Measurements from ENCODE around the gene MAP1LC3A. TPM values are rescaled to one million over a fixed set of nuclear protein-coding genes. Genes with fewer than 3 reads are reported as not detected.
A peak's percentile ranks its signal among the peaks of the same experiment; 100 is the strongest.

Gene MAP1LC3A
- total RNA-seq, 1 experiment from 2014 or later = 0.37 TPM

- in situ Hi-C loops (cut with HindIII; ENCODE audit: low sequenced_read_pairs) = no loop called here
- DNase-seq (ENCODE audit: low spot score) = no peak
Observed at GRCh38 chr20:34569598-34569997, 11.1 kb downstream of the MAP1LC3A start.

GRCh38 chr20:34570859-34571306 is 12.4 kb downstream of the MAP1LC3A start:
- no peak for DNase-seq (ENCODE audit: low spot score)
- in situ Hi-C loops (cut with HindIII; ENCODE audit: low sequenced_read_pairs) = no loop called here

- DNase-seq (ENCODE audit: low spot score) = no peak
- in situ Hi-C loops (cut with HindIII; ENCODE audit: low sequenced_read_pairs) = no loop called here
Observed at GRCh38 chr20:34571753-34572152, 13.2 kb downstream of the MAP1LC3A start.

DNA sequence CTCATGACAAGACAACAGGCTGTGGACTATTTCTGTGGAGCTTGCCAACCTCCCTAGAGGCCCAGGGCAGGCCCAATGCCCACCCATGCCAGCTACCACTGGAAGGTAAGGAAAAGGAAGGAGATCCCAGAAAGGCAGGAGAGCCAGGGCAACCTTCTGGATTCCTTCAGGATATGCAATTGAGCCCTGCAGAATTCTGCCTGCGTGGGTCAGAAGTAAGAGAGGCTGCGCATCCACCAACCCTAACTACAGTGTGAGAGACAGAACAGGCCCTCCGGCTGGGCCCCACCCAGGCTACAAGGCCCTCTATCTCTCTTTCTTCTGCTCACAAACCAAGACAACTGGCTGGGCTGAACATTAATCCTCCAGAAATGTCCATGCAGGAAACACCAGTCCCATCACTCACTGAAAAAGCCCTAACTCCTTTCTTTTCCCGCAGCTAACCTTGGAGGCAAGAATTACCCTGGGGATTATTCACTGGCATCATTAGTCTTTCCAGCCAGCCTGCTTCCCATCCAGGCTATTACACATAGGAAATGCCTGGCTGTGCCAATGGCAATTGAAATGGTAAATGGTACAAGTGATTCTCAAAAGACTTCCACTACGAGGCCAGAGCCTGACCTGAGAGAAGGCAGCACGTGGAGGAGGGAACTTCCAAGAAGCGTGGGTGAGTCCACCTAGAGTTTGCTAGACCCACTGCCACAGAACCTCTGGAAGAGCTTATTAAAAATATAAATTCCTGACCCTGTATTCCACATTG is 15.2 kb downstream of the MAP1LC3A start:
- no peak for DNase-seq (ENCODE audit: low spot score)
- in situ Hi-C loops (cut with HindIII; ENCODE audit: low sequenced_read_pairs) = no loop called here

DNA sequence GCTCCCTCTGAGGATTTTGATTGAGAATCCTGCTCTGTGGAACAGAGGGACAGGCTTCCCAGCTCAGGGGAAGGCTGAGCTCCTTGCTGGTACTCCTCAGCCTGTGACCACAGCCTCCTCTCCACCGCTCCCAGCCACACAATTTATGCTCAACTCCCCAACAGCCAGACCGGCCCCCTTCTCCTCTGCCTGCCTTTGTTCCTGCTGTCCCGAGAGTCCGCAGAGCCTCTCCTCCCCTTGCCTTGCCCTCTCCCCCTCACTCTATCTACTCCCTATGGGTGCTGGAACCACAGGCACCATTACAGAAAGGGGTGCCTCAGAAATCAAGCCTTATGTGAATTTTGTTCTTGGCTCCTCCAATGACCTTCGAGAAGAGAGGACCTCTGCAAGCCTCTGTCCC is 15.9 kb downstream of the MAP1LC3A start:
- in situ Hi-C loops (cut with HindIII; ENCODE audit: low sequenced_read_pairs) = no loop called here
- no peak for DNase-seq (ENCODE audit: low spot score)

DNA sequence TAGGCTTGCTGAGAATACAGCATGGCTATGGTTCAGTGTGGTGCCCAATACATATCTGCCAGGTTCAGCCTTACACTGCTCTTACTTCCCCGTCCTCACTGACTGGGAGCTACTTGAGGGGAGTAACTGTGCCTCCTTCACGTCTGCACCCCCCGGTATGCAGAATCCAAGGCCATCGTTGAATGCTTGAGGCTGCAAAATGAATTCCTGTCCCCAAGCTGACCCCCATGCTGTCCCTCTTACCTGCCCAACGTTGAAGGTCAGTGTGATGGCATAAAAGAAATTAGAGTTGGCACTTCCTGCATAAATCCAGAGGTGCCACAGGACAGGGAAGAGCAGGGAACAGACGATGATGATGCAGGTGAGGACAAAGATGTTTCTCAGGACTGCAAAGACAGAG is 16.3 kb downstream of the MAP1LC3A start:
- in situ Hi-C loops (cut with HindIII; ENCODE audit: low sequenced_read_pairs) = no loop called here
- DNase-seq (ENCODE audit: low spot score) = no peak

DNA sequence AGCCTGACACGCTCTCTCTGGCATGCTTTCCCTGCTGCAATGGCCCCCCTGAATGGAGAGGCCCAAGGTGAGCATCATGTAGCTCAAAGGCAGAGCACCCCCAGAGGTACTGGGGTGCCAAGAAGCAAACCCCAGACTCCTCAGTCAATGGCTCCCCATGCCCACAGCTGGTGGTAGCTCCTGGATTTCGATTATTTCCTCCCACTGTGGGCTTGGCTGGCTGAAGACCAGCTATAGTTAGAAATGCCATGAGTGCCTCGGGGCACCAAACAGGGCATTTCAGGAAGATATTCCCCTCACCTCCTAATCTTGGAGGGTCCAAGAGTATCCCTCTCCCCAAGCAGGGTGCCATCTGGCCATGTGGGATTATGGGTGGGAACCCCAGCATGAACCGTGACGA is 16.8 kb downstream of the MAP1LC3A start:
- in situ Hi-C loops (cut with HindIII; ENCODE audit: low sequenced_read_pairs) = no loop called here
- no peak for DNase-seq (ENCODE audit: low spot score)

DNA sequence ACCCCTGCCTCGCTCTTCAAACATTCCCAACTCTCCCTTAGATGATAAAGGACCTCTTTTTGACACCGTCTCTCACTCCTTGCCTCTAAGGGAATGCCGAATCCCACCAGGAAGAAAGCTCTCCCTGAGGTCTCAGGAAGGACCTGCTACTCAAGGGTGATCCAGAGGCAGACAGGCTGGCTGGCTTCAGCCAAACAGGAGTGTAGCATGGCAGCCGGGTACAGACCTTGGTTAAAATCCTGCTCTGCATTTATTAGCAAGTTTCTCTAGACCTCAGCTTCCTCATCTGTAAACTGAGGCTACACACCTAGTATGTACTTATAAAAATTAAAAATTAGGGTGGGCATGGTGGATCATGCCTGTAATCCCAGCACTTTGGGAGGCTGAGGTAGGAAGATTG is 17.2 kb downstream of the MAP1LC3A start:
- in situ Hi-C loops (cut with HindIII; ENCODE audit: low sequenced_read_pairs) = no loop called here
- DNase-seq (ENCODE audit: low spot score) = no peak

GRCh38 chr20:34577061-34577460 is 18.5 kb downstream of the MAP1LC3A start:
- in situ Hi-C loops (cut with HindIII; ENCODE audit: low sequenced_read_pairs) = no loop called here
- no peak for DNase-seq (ENCODE audit: low spot score)

GRCh38 chr20:34578025-34578424 is 19.5 kb downstream of the MAP1LC3A start:
- DNase-seq (ENCODE audit: low spot score) = no peak
- in situ Hi-C loops (cut with HindIII; ENCODE audit: low sequenced_read_pairs) = no loop called here

GRCh38 chr20:34578521-34578920 is 20.0 kb downstream of the MAP1LC3A start:
- in situ Hi-C loops (cut with HindIII; ENCODE audit: low sequenced_read_pairs) = no loop called here
- DNase-seq (ENCODE audit: low spot score) = peak; percentile 89

GRCh38 chr20:34579191-34579978 is 20.9 kb downstream of the MAP1LC3A start:
- peak; percentile 95 for DNase-seq (ENCODE audit: low spot score)
- in situ Hi-C loops (cut with HindIII; ENCODE audit: low sequenced_read_pairs) = no loop called here

DNA sequence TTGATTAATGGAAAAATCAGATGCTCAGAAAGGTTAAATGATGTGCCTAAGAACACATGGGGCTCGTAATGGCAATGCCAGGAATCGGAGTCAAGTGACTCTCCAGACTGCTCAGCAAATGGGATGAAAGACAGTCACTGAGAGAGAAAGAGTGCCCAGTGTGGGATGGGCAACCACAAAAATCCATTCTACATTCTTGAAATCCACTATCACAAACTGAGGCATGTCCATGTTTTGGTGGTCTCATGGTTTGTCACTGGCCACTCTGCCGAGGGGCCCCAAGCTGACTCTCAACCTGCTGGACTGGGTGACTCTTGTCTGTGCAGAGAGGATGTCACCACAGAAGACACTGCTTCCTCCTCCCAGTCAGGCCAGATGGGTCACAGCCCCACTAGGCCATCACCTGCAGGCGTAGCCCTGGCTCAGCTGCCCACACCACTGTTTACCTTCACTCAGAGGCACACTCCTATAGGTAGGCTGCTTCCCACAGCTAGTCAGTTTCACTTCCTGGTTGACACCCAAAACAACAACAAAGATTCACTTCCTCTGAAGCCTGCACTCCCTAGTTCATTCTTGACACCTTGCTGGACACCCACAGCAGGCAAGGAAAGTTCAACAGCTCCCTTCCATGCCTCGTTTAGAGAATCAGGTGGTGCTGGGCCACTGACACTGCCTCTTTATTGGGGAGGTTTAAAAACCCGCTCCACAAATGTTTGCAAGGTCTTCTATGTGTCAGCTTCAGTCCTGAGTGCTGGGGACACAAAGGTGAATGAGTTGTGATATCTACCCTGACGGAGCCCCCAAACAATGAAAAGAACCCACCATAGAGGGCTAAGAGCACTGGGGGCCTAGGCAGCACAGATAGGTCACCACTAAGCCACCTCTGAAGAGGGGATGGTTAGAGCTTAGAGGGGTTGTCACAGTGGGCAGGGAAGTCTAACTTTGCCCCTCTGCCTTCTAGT is 21.7 kb downstream of the MAP1LC3A start:
- no peak for DNase-seq (ENCODE audit: low spot score)
- in situ Hi-C loops (cut with HindIII; ENCODE audit: low sequenced_read_pairs) = no loop called here

DNA sequence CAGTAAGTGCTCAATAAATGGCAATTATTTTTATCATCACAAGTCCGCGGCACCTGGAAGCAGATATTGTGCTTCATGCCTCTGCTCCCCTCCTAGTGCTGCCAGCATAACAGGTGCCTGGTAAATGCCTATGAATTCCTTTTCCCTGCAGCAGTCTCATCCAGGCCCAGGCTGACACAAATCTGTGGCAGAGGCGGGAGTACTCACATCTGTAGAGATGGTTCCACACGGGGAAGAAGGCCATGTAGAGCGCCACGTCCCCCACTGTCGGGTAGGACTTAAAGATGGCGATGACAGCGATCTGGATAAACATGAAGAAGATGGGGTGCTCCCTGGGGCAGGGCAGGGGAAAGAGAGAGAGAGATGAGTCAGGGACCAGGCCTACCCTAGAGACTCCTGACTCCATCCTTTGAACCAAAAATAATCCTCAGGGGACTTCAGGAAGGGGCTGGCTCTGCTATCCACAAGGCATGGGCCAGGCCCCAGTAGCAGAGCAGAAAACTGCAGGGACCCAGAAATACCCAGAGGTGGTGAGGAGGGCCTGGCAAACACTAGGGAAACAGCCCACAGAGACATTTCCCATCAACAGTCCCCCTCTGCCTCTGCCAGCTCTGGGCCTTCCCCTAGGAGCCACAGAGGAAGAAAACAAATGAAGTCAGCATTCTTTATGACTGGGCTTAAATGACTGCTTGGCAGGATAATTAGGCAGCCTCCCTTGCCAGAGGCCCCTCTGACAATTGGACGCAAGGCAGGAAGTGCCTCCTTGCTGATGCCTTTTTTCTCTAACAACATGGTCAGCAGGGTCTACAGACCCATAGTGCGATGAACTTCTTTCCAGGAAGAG is 23.0 kb downstream of the MAP1LC3A start:
- no peak for DNase-seq (ENCODE audit: low spot score)
- in situ Hi-C loops (cut with HindIII; ENCODE audit: low sequenced_read_pairs) = no loop called here

DNA sequence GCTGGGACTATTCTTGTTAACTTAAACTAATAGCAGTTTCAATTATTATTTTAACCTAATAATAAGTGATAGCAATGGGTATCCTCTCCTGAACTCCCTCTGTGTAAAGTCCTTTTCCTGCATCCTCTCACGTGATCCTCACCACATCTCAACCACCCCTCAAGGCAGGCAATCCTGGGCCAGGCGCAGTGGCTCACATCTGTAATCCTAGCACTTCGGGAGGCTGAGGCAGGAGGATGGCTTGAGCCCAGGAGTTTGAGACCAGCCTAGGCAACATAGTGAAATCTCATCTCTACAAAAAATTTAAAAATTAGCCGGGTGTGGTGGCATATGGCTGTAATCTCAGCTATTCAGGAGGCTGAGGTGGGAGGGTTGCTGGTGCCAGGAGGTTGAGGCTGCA is 23.7 kb downstream of the MAP1LC3A start:
- in situ Hi-C loops (cut with HindIII; ENCODE audit: low sequenced_read_pairs) = no loop called here
- no peak for DNase-seq (ENCODE audit: low spot score)

- in situ Hi-C loops (cut with HindIII; ENCODE audit: low sequenced_read_pairs) = no loop called here
- DNase-seq (ENCODE audit: low spot score) = no peak
Observed at GRCh38 chr20:34582911-34583310, 24.4 kb downstream of the MAP1LC3A start.

DNA sequence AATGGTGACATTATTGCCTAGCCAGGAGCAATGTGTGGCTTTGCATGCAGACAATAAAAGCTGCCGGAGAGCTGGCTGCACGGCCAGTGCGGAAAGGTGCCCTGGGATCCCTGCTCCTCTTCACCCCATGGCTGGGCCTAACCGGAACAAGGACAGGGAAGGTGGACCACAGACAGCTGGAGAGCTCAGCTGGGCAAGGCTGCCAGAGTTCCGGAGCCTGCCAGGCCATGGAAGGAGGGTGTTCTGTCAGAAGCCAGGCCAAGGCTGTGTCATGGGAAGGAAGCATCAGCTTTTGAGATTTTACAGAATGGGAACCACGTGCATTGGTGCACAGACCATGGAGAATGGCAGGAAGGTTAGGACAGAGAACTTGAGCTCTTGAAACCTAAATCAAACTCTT is 25.0 kb downstream of the MAP1LC3A start:
- DNase-seq (ENCODE audit: low spot score) = no peak
- in situ Hi-C loops (cut with HindIII; ENCODE audit: low sequenced_read_pairs) = no loop called here

DNA sequence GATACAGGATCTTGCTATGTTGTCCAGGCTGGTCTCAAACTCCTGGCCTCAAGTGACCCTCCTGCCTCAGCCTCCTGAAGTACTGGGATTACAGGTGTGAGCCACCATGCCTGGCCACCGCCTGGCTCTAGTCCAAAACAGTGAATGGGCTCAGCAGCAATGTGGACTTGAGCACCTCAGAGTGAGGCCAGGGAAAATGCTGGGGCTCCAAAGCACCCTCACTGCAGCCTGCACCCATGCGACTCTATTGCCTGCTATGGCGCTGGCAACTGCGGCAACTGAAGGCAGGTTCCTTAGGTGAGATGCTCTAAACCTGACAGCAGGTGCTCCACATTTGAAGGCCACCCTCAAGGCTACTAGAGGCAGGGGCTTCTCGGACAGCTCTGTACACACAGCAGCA is 26.5 kb downstream of the MAP1LC3A start:
- DNase-seq (ENCODE audit: low spot score) = no peak
- in situ Hi-C loops (cut with HindIII; ENCODE audit: low sequenced_read_pairs) = no loop called here
